GM15510 (cell line): ENCODE results near the gene GADD45B.
A peak's percentile ranks its signal among the peaks of the same experiment; 100 is the strongest.

ENCODE experiments used
- POLR2A ChIP-seq: IDR thresholded peaks from 3 replicates; pipeline ENCODE4 v1.6.1; 2011; ENCODE audit warnings: borderline replicate concordance; ENCODE audit not compliant: insufficient read length; ENCODE audit errors: extremely low read depth

GADD45B gene

GRCh38 chr19:2487090-2487489, 11.2 kb downstream of the GADD45B start:
- TF ChIP-seq POLR2A = no peak

GRCh38 chr19:2487842-2488241, 11.9 kb downstream of the GADD45B start:
- TF ChIP-seq POLR2A = no peak

- TF ChIP-seq POLR2A = no peak
Observed at GRCh38 chr19:2488405-2488941, 12.5 kb downstream of the GADD45B start.

- no peak for TF ChIP-seq POLR2A
Observed at GRCh38 chr19:2488942-2489731, 13.2 kb downstream of the GADD45B start.

GRCh38 chr19:2490659-2491058, 14.7 kb downstream of the GADD45B start:
- TF ChIP-seq POLR2A = no peak

GRCh38 chr19:2491130-2491801, 15.3 kb downstream of the GADD45B start:
- TF ChIP-seq POLR2A = no peak

GRCh38 chr19:2492870-2493269, 16.9 kb downstream of the GADD45B start:
- no peak for TF ChIP-seq POLR2A

- TF ChIP-seq POLR2A = no peak
Observed at GRCh38 chr19:2494084-2494446, 18.1 kb downstream of the GADD45B start.

- TF ChIP-seq POLR2A = peak; percentile 34
Observed at GRCh38 chr19:2494447-2495129, 18.7 kb downstream of the GADD45B start.

GRCh38 chr19:2495130-2495641, 19.3 kb downstream of the GADD45B start:
- no peak for TF ChIP-seq POLR2A

- TF ChIP-seq POLR2A = no peak
Observed at GRCh38 chr19:2495651-2496316, 19.9 kb downstream of the GADD45B start.

GRCh38 chr19:2497186-2497585, 21.3 kb downstream of the GADD45B start:
- TF ChIP-seq POLR2A = no peak

- TF ChIP-seq POLR2A = no peak
Observed at GRCh38 chr19:2500156-2500555, 24.2 kb downstream of the GADD45B start.

- TF ChIP-seq POLR2A = no peak
Observed at GRCh38 chr19:2500841-2501261, 24.9 kb downstream of the GADD45B start.
